ENCODE measurements around the gene APC2.
A peak's percentile ranks its signal among the peaks of the same experiment; 100 is the strongest.
"Not testable (repeated sequence)": the region's sequence is repeated elsewhere in the genome, so short reads cannot be mapped to it uniquely, and the experiment has no call there.

The APC2 gene

GRCh38 chr19:1511318-1512317 lies 61.7 kb downstream of the APC2 start:
- H3K4me1 ChIP-seq (ENCODE audit: insufficient read depth, low read length) = no peaks in the 10 kb centered on the region
- H3K9ac ChIP-seq (ENCODE audit: low read depth, low read length) = no peak overlapping the region
- no peaks in the 10 kb centered on the region for H3K9me3 ChIP-seq (ENCODE audit: control insufficient read depth, insufficient read depth, low read length)

GRCh38 chr19:1512671-1513498 lies 63.0 kb downstream of the APC2 start, which contains the start of gene ADAMTSL5:
Gene ADAMTSL5, minus strand, starts transcription at chr19:1513019. Its CDS starts 2,076 bp downstream, at chr19:1510943.
- H3K9me3 ChIP-seq (ENCODE audit: control insufficient read depth, insufficient read depth, low read length) = no peaks in the 10 kb centered on the region
- peak within 1 kb of the TSS; percentile 24; the same call in 1 of the 2 replicates for H3K9ac ChIP-seq (ENCODE audit: low read depth, low read length)
- H3K4me1 ChIP-seq (ENCODE audit: insufficient read depth, low read length) = no peaks in the 10 kb centered on the region
- H3K36me3 ChIP-seq (ENCODE audit: insufficient read depth, low read length) = no peaks in the 10 kb centered on the region

More at GRCh38 chr19:1511318-1512317, 61.7 kb downstream of the APC2 start:
- H3K36me3 ChIP-seq (ENCODE audit: insufficient read depth, low read length) = no peaks in the 10 kb centered on the region

GRCh38 chr19:1513499-1514294 lies 63.8 kb downstream of the APC2 start:
- H3K4me1 ChIP-seq (ENCODE audit: insufficient read depth, low read length) = no peaks in the 10 kb centered on the region
- no peaks in the 10 kb centered on the region for H3K9me3 ChIP-seq (ENCODE audit: control insufficient read depth, insufficient read depth, low read length)
- no peaks in the 10 kb centered on the region for H3K36me3 ChIP-seq (ENCODE audit: insufficient read depth, low read length)
- H3K9ac ChIP-seq (ENCODE audit: low read depth, low read length) = peak overlapping the region; percentile 24; the same call in 1 of the 2 replicates

- H3K9ac ChIP-seq (ENCODE audit: low read depth, low read length) = no peak overlapping the region
- no peaks in the 10 kb centered on the region for H3K4me1 ChIP-seq (ENCODE audit: insufficient read depth, low read length)
- no peaks in the 10 kb centered on the region for H3K36me3 ChIP-seq (ENCODE audit: insufficient read depth, low read length)
- H3K9me3 ChIP-seq (ENCODE audit: control insufficient read depth, insufficient read depth, low read length) = no peaks in the 10 kb centered on the region
Measured at GRCh38 chr19:1514295-1514661, 64.4 kb downstream of the APC2 start.

- Histone ChIP-seq H3K9ac (ENCODE audit: low read depth, low read length) (no peak overlapping the region), H3K4me1 (ENCODE audit: insufficient read depth, low read length) (no peaks in the 10 kb centered on the region), H3K9me3 (ENCODE audit: control insufficient read depth, insufficient read depth, low read length) (no peaks in the 10 kb centered on the region), H3K36me3 (ENCODE audit: insufficient read depth, low read length) (no peaks in the 10 kb centered on the region)
Measured at GRCh38 chr19:1514986-1515721, 65.2 kb downstream of the APC2 start.

GRCh38 chr19:1516395-1516753 lies 66.5 kb downstream of the APC2 start:
- H3K4me1 ChIP-seq (ENCODE audit: insufficient read depth, low read length) = no peaks in the 10 kb centered on the region
- H3K9ac ChIP-seq (ENCODE audit: low read depth, low read length) = no peak overlapping the region
- H3K36me3 ChIP-seq (ENCODE audit: insufficient read depth, low read length) = no peaks in the 10 kb centered on the region
- no peaks in the 10 kb centered on the region for H3K9me3 ChIP-seq (ENCODE audit: control insufficient read depth, insufficient read depth, low read length)

GRCh38 chr19:1518471-1518870 lies 68.5 kb downstream of the APC2 start:
- Histone ChIP-seq H3K36me3 (ENCODE audit: insufficient read depth, low read length) (no peaks in the 10 kb centered on the region), H3K9me3 (ENCODE audit: control insufficient read depth, insufficient read depth, low read length) (no peaks in the 10 kb centered on the region), H3K9ac (ENCODE audit: low read depth, low read length) (no peak overlapping the region), H3K4me1 (ENCODE audit: insufficient read depth, low read length) (no peaks in the 10 kb centered on the region)

- not testable (repeated sequence) for H3K36me3 ChIP-seq (ENCODE audit: insufficient read depth, low read length); H3K9me3 ChIP-seq (ENCODE audit: control insufficient read depth, insufficient read depth, low read length); H3K4me1 ChIP-seq (ENCODE audit: insufficient read depth, low read length); H3K9ac ChIP-seq (ENCODE audit: low read depth, low read length)
Measured at GRCh38 chr19:1519802-1520201, 69.9 kb downstream of the APC2 start.

- no peak overlapping the region for H3K9ac ChIP-seq (ENCODE audit: low read depth, low read length)
- no peaks in the 10 kb centered on the region for H3K4me1 ChIP-seq (ENCODE audit: insufficient read depth, low read length)
- H3K36me3 ChIP-seq (ENCODE audit: insufficient read depth, low read length) = no peaks in the 10 kb centered on the region
- no peaks in the 10 kb centered on the region for H3K9me3 ChIP-seq (ENCODE audit: control insufficient read depth, insufficient read depth, low read length)
Measured at GRCh38 chr19:1520203-1520780, 70.4 kb downstream of the APC2 start.

- H3K9me3 ChIP-seq (ENCODE audit: control insufficient read depth, insufficient read depth, low read length) = no peaks in the 10 kb centered on the region
- H3K4me1 ChIP-seq (ENCODE audit: insufficient read depth, low read length) = no peaks in the 10 kb centered on the region
- no peaks in the 10 kb centered on the region for H3K36me3 ChIP-seq (ENCODE audit: insufficient read depth, low read length)
- no peak overlapping the region for H3K9ac ChIP-seq (ENCODE audit: low read depth, low read length)
Measured at GRCh38 chr19:1521636-1522035, 71.7 kb downstream of the APC2 start.

GRCh38 chr19:1522061-1522460 lies 72.1 kb downstream of the APC2 start:
- no peaks in the 10 kb centered on the region for H3K4me1 ChIP-seq (ENCODE audit: insufficient read depth, low read length)
- no peak overlapping the region for H3K9ac ChIP-seq (ENCODE audit: low read depth, low read length)
- no peaks in the 10 kb centered on the region for H3K36me3 ChIP-seq (ENCODE audit: insufficient read depth, low read length)
- H3K9me3 ChIP-seq (ENCODE audit: control insufficient read depth, insufficient read depth, low read length) = no peaks in the 10 kb centered on the region

- Histone ChIP-seq H3K9ac (ENCODE audit: low read depth, low read length) (no peak overlapping the region), H3K9me3 (ENCODE audit: control insufficient read depth, insufficient read depth, low read length) (no peaks in the 10 kb centered on the region), H3K36me3 (ENCODE audit: insufficient read depth, low read length) (no peaks in the 10 kb centered on the region), H3K4me1 (ENCODE audit: insufficient read depth, low read length) (no peaks in the 10 kb centered on the region)
Measured at GRCh38 chr19:1522838-1523237, 72.9 kb downstream of the APC2 start.

All from ES-I3 (cell line).